GM12801 (cell line): ENCODE data around the gene MAL.

ENCODE experiments used
- TF ChIP-seq, protein P1 (sequence below): IDR thresholded peaks from one replicate; pipeline ENCODE4 v1.5.1; 2011; ENCODE audit warnings: control low read depth; ENCODE audit not compliant: insufficient read length; ENCODE audit errors: extremely low read depth

Gene MAL

GRCh38 chr2:95075440-95076132 is 50.1 kb downstream of the MAL start:
- TF ChIP-seq, protein P1, sequence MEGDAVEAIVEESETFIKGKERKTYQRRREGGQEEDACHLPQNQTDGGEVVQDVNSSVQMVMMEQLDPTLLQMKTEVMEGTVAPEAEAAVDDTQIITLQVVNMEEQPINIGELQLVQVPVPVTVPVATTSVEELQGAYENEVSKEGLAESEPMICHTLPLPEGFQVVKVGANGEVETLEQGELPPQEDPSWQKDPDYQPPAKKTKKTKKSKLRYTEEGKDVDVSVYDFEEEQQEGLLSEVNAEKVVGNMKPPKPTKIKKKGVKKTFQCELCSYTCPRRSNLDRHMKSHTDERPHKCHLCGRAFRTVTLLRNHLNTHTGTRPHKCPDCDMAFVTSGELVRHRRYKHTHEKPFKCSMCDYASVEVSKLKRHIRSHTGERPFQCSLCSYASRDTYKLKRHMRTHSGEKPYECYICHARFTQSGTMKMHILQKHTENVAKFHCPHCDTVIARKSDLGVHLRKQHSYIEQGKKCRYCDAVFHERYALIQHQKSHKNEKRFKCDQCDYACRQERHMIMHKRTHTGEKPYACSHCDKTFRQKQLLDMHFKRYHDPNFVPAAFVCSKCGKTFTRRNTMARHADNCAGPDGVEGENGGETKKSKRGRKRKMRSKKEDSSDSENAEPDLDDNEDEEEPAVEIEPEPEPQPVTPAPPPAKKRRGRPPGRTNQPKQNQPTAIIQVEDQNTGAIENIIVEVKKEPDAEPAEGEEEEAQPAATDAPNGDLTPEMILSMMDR = no peak

DNA sequence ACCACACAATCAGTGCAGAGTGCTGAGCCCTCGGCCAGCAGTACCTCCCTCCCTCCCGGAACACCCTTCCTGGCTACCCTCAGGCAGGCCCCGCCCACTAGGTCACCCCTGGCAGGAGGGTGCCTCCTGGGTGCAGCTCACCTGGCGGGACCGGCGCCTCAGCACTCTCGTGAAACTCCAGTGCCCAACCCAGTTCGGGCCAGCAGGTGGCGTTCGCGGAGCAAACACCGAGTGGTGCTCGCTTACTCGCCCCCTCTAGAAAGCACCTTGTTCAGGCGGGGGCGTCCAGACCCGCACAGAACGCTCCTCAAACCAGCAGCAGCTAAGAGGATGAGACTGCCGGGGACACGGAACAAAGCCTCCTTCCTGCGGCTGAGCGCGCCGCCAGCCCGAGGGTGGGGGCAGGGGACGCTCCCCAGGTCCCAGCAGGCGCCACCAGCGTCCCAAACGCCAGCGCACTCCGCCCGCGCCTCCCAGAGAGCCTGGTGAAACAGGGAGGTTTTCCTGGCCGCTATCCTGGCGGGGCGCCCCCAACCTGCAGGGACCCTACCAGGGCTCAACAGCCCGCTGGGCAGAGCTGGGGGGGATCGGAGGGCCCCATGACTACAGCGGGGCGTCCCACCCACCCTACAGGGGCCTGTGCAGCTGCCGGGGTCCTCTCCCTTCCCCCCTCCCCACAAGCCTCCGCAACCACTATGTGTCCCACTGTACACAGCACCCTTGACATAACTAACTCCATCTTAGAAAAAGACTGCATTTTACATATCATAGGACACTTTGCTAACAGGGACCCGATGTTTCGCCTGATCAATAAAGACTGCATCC is 51.4 kb downstream of the MAL start:
- TF ChIP-seq, protein P1 = no peak

- TF ChIP-seq, protein P1 = no peak
Observed at GRCh38 chr2:95077530-95077825, 52.0 kb downstream of the MAL start.

- TF ChIP-seq, protein P1 = no peak
Observed at GRCh38 chr2:95077861-95078603, 52.5 kb downstream of the MAL start.

- TF ChIP-seq, protein P1 = no peak
Observed at GRCh38 chr2:95079199-95079683, 53.7 kb downstream of the MAL start.

DNA sequence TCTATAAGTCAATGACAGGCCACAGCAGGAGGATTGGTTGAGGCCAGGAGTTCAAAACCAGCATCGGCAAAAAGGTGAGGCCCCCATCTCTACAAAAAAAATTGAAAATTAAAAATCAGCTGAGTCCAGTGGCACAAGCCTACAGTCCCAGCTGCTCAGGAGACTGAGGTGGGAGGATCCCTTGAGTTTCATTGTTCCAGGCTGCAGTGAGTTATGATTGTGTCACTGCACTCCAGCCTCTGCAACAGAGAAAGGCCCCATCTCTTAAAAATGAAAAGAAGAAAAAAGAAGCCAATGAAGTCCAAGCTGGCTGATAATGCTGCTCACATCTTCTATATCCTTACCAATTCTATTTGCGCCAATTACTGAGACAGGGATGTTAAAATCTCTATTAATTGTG is 57.0 kb downstream of the MAL start:
- TF ChIP-seq, protein P1 = no peak

GRCh38 chr2:95086017-95086416 is 60.5 kb downstream of the MAL start:
- TF ChIP-seq, protein P1 = no peak
